HPDE6-E6E7 (cell line): ENCODE measurements around the gene AFF3.
A peak's percentile ranks its signal among the peaks of the same experiment; 100 is the strongest.

Source experiments
- DNase-seq: peaks from one replicate; pipeline ENCODE4 v3.0.0; 2011; ENCODE audit warnings: missing footprints; ENCODE audit errors: extremely low spot score

AFF3 gene

GRCh38 chr2:100043081-100043890 lies 99.1 kb downstream of the AFF3 start:
- no peak for DNase-seq

DNA sequence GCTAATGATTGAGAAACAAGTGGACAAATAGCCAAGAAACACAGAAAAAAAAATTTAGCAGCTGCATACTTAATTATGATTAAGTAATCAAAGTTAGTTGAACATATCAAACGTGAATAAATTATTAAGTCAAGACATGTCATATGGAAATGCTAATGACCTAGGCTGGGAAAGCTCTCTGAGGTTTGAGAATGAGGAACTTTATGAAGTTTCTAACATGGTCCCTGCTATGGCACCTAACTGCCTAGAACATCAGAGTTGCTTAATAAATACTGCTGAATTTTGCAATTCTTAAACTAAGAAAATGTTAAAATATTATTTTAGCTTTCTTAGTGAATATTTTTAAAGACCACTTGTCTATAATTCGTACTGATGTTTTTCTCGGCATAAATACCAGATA lies 99.8 kb downstream of the AFF3 start:
- DNase-seq = no peak

DNA sequence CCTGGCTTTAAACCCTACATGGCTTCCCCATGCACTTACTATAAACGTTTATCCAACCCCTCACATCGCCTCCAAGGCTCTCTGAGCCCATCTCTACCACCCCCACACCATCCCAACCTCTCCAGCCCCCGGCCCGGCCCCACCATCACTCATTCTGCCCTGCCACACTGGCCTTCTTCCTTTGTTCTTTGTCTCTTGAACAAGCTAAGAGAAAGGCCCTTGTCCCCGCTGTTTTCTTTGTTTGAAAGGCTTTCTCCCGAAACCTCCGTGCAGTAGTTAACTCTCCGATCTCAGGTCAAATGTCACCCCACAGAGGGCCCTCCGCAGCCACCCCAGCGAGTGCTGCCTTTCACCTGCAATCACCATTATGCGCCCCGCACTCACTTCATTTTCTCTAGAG lies 100.4 kb downstream of the AFF3 start:
- DNase-seq = no peak

GRCh38 chr2:100041385-100041784 lies 101.0 kb downstream of the AFF3 start:
- DNase-seq = no peak

- DNase-seq = no peak
These were observed 101.5 kb downstream of the AFF3 start for GRCh38 chr2:100040906-100041305.

GRCh38 chr2:100039291-100039980 lies 103.0 kb downstream of the AFF3 start:
- no peak for DNase-seq

- DNase-seq = no peak
These were observed 104.4 kb downstream of the AFF3 start for GRCh38 chr2:100038011-100038410.

- DNase-seq = no peak
These were observed 105.6 kb downstream of the AFF3 start for GRCh38 chr2:100036793-100037192.

GRCh38 chr2:100036026-100036425 lies 106.4 kb downstream of the AFF3 start:
- DNase-seq = no peak

- DNase-seq = no peak
These were observed 108.0 kb downstream of the AFF3 start for GRCh38 chr2:100034431-100034830.

GRCh38 chr2:100033976-100034375 lies 108.4 kb downstream of the AFF3 start:
- no peak for DNase-seq

- DNase-seq = no peak
These were observed 110.8 kb downstream of the AFF3 start for GRCh38 chr2:100031604-100032003.

DNA sequence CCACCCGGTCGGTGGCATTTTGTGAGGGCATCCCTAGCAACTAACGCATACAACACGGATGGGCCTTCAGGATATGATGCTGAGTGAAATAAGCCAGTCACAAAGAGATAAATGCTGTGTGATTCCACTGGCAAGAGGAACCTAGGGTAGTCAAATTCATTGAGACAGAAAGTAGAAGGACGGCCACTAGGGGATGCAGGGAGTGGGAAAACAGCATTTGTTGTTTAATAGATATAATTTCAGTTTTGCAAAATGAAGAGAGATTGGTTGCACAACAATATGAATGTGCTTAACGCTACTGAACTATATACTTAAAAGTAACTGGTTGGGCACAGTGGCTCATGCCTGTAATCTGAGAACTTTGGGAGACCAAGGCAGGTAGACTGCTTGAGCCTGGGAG lies 112.9 kb downstream of the AFF3 start:
- DNase-seq = no peak

DNA sequence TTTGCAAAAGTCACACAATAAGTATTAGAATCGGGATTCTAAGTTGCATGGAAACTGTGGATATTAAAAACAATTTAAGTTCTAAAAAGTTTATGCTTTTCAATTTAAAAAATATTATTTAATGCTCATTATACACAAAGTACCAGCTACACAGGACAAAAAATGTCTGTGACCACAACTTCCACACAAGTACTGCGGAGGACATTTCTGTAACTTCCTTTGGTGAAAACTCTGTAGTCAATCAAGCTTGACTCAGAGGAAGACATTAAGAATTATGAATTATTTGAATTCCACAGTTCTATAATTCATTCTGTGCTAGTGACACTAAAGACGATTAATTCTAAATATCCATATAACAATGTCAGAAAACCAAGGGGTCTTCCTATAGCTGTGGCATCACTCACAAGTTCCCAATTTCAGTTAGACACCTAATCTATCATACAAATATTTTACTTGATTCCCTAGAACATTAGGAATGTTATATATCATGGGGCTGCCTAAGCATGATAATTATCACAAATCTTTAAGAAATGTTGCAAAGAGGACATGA lies 120.5 kb downstream of the AFF3 start:
- no peak for DNase-seq

GRCh38 chr2:100019499-100019898 lies 122.9 kb downstream of the AFF3 start:
- DNase-seq = no peak

GRCh38 chr2:100018341-100019193 lies 123.8 kb downstream of the AFF3 start:
- DNase-seq = no peak

GRCh38 chr2:100017633-100018032 lies 124.8 kb downstream of the AFF3 start:
- no peak for DNase-seq

DNA sequence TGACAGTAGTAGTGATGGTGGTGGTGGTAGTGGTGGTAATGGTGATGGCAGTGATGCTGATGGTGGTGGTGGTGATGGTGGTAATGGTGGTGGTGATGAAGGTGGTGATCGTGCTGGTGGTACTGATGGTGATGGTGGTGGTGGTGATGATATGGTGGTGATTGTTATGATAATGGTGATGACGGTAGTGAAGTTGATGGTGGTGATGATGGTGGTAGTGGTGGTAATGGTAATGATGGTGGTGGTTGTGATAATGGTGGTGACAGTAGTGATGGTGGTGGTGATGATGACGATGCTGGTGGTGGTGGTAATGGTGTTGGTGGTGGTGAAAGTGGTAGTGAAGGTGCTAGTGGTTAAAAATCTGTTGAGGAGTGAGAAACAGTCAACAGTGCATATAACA lies 125.6 kb downstream of the AFF3 start:
- DNase-seq = no peak

DNA sequence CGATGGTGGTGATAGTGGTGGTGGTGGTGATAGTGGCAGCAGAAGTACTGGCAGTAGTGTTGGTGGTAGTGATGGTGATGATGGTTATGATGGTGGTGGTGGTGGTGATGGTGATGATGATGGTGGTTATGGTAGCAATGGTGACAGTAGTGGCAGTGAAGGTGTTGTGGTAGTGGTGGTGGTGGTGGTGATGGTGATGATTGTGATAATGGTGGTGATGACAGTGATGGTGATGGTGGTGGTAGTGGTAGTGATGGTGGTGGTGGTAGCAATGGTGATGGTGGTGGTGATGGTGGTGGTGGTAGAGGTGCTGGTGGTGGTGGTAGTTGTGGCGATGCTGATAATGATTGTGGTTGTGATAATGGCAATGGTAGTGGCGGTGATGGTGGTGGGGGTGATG lies 126.5 kb downstream of the AFF3 start:
- no peak for DNase-seq

DNA sequence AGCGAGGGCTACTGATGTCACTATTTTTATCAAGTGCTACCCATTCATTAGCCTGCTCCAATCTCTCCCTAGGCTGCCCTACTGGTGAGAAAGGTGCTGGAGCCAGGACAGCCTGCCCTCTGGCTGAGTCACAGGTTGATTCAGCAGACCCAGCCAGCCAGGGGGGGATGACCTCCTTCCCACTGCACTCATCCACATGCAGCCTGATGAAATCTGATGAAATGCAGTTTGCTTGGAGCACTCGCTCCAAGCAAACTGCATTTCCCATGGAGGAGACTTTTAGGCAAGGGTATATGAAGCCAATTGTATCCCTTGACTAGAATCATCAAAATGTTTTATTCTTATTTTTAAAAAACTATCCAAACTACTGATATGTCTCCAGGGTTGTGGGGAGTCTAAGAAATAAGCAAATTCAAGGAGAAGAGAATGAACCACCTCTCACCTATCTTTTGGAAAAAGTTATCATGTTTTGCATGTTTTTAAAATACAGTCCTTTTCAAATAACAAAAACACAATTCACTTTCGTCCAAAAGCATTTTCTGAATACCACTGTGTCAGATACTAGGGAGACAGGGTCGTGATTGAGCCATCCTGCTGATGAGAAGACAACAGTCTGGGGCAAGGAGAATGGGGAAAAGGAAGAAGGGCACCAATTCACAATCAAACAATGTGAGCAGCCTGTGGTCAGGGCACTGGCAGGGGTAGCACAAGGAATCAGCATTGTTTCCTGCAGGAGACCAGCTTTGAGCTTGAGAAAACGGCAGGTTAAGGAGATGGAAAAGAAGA lies 128.3 kb downstream of the AFF3 start:
- peak; percentile 80 for DNase-seq

DNA sequence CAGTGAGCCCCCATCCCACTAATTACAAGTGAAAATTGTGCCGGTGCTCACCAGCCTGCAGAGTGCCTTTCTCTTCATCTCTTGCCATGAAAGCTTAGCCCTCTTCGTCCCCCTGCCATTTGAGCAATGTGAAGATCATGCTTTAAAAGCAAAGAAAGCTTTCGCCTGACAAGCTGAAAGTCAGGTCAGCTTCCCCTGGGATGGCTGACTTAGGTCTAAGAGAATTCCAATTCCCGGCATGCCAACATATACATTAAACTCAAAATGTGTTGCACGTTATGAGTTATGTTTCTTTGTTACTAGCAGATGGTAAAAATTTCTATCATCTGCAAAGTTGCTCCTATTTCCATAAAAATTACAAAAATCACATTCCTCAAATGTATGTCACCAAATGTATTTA lies 129.8 kb downstream of the AFF3 start:
- DNase-seq = no peak
